Stomach (tissue), 9 donors: ENCODE results near the gene SNX21. TPM values are rescaled to one million over a fixed set of nuclear protein-coding genes. Genes with fewer than 3 reads are reported as not detected.
"Not testable (repeated sequence)": the region's sequence is repeated elsewhere in the genome, so short reads cannot be mapped to it uniquely, and the experiment has no call there.

Experiments used
- DNase-seq, 2 donors: peaks; one replicate each; pipeline versions ENCODE4 v3.0.0 to v3.0.0-alpha.2; 2013 to 2019
- H3K27ac ChIP-seq, 5 donors: fragments of 200-600 bp in 4 of 5; sonication (generic) in 4 of 5; one replicate each; pipeline ENCODE4 v1.5.1; 2013 to 2019; ENCODE audit warnings: mild to moderate bottlenecking in 1 of 5, moderate library complexity in 1 of 5
- H3K27me3 ChIP-seq, 3 donors: fragments of 200-600 bp; sonication (generic); one replicate each; pipeline ENCODE4 v1.5.1; 2017 to 2019; ENCODE audit warnings: mixed run types in 1 of 3
- H3K36me3 ChIP-seq, 4 donors: fragments of 200-600 bp; sonication (generic); 1 replicate in 3 of 4; 2 replicates in 1 of 4; pipeline ENCODE4 v1.5.1; 2016 to 2019
- H3K4me1 ChIP-seq, 4 donors: fragments of 200-600 bp; sonication (generic); one replicate each; pipeline ENCODE4 v1.5.1; 2016 to 2019
- H3K4me3 ChIP-seq, 4 donors: fragments of 200-600 bp; sonication (generic) in 3 of 4; one replicate each; pipeline ENCODE4 v1.5.1; 2016 to 2019; ENCODE audit warnings: mild to moderate bottlenecking in 1 of 4
- H3K9me3 ChIP-seq, 4 donors: fragments of 200-600 bp; sonication (generic); one replicate each; pipeline ENCODE4 v1.5.1; 2016 to 2019
- CTCF ChIP-seq, 7 experiments: fragments of 450-650 bp in 4 of 7; fragments of 200-600 bp in 3 of 7; sonication (generic) in 3 of 7; IDR thresholded peaks; one replicate each; pipeline ENCODE4 v1.5.1; 2016 to 2019; ENCODE audit warnings: antibody characterized with exemption in 7 of 7, control low read depth in 2 of 7, mild to moderate bottlenecking in 1 of 7
- EP300 ChIP-seq: sonication (generic); formaldehyde crosslinking; IDR thresholded peaks from one replicate; pipeline ENCODE4 v1.6.1; 2017; ENCODE audit warnings: antibody characterized with exemption
- POLR2A ChIP-seq, 4 donors: fragments of 450-650 bp; IDR thresholded peaks; one replicate each; pipeline ENCODE4 v1.6.1; 2016; ENCODE audit warnings: antibody characterized with exemption in 4 of 4, control low read depth in 2 of 4, mild to moderate bottlenecking in 1 of 4, moderate library complexity in 1 of 4
- POLR2AphosphoS5 ChIP-seq, 3 donors: sonication (generic); formaldehyde crosslinking; IDR thresholded peaks; one replicate each; pipeline ENCODE4 v1.6.1; 2016; ENCODE audit warnings: antibody characterized with exemption in 3 of 3
- WGBS, 5 donors: extraction: QIAGEN DNeasy Blood & Tissue Kit in 3 of 5; methylation state at CpG; one replicate each; pipeline versions ENCODE4 v1.1.5 to v1.1.7; 2013 to 2018; 5-methylcytosine and 5-hydroxymethylcytosine counted together
- intact Hi-C: fragments of 100-400 bp; cut with DNase I; formaldehyde crosslinking; loops from one replicate; pipeline ENCODE4 v1.15.1; 2023; ENCODE audit warnings: low total_unique reads
- polyA plus RNA-seq, 3 donors: library from polyadenylated mRNA; stranded (reverse); fragments of 200-250 nt; gene quantifications; one replicate each; pipeline ENCODE4 v1.2.3, GENCODE V29; 2013
- total RNA-seq, 5 donors: library from RNA; depleted of rRNA; stranded (reverse); fragments of >200 nt; gene quantifications; one replicate each; pipeline versions ENCODE4 v1.1.0 to v1.2.3, GENCODE V29; 2014 to 2016
- donor health status: healthy with polysubstance abuse.
- donor health status: Bipolar disorder and iron deficiency.
- donor health status: healthy.

SNX21 gene
- total and polyA plus RNA-seq, 8 donors, result 15.2 to 120 (median 24.4) TPM

- H3K27ac ChIP-seq, result peak within 1 kb of the TSS in 4 of 5 donors; percentile 24 to 75 (median 52)
These were observed 6.5 kb upstream of the SNX21 start, which contains the start of gene TNNC2 for GRCh38 chr20:45827030-45827652. Gene TNNC2 (minus strand): TSS chr20:45827312. CDS start chr20:45827248, 64 bp downstream.

GRCh38 chr20:45827712-45828111 is 5.9 kb upstream of the SNX21 start:
- DNase-seq, result no peak
- 73 to 89% (median 77%) methylated on average over 6 of the region's 6 CpGs for WGBS, 5 donors
- peaks cover 0 to 22% (median 16%) of the 10 kb centered on the region in 3 donors for H3K27me3 ChIP-seq
- H3K4me3 ChIP-seq, result no peak overlapping the region
- intact Hi-C loops, result no loop called here
- TF ChIP-seq EP300 (no peak), CTCF (IDR thresholded peaks at IDR 0.05) (no peak), POLR2A (IDR thresholded peaks at IDR 0.05) (no peak), POLR2AphosphoS5 (IDR thresholded peaks at IDR 0.05) (no peak)
- peaks cover 16 to 47% (median 29%) of the 10 kb centered on the region in 4 donors for H3K4me1 ChIP-seq
- H3K36me3 ChIP-seq, result no peaks in the 10 kb centered on the region
- H3K27ac ChIP-seq, result peak overlapping the region in 2 of 5 donors; percentile 60 to 75
- no peaks in the 10 kb centered on the region for H3K9me3 ChIP-seq

More at GRCh38 chr20:45827030-45827652, 6.5 kb upstream of the SNX21 start, which contains the start of gene TNNC2:
- TF ChIP-seq POLR2AphosphoS5 (IDR thresholded peaks at IDR 0.05), result no peak
- TF ChIP-seq CTCF (IDR thresholded peaks at IDR 0.05), result no peak
- no peak for TF ChIP-seq EP300
- TF ChIP-seq POLR2A (IDR thresholded peaks at IDR 0.05), result no peak
- H3K36me3 ChIP-seq, result no peaks in the 10 kb centered on the region
- no peak for DNase-seq
- H3K4me3 ChIP-seq, result no peak within 1 kb of the TSS
- H3K4me1 ChIP-seq, result peaks cover 17 to 47% (median 30%) of the 10 kb centered on the region in 4 donors
- H3K9me3 ChIP-seq, result no peaks in the 10 kb centered on the region
- WGBS, 5 donors, result 80 to 88% (median 85%) methylated on average over 8 of the region's 8 CpGs
- H3K27me3 ChIP-seq, result peaks cover 0 to 28% (median 22%) of the 10 kb centered on the region in 3 donors
- intact Hi-C loops, result no loop called here

GRCh38 chr20:45828589-45828988 is 5.0 kb upstream of the SNX21 start:
- peaks cover 0 to 13% (median 8%) of the 10 kb centered on the region in 3 donors for H3K27me3 ChIP-seq
- 39 to 66% (median 54%) methylated on average over 2 of the region's 2 CpGs for WGBS, 5 donors
- no peak overlapping the region for H3K4me3 ChIP-seq
- peak overlapping the region in 4 of 5 donors; percentile 44 to 75 (median 69) for H3K27ac ChIP-seq
- TF ChIP-seq POLR2AphosphoS5 (IDR thresholded peaks at IDR 0.05), result no peak
- no peak for TF ChIP-seq CTCF (IDR thresholded peaks at IDR 0.05)
- no peak for TF ChIP-seq EP300
- no peak for TF ChIP-seq POLR2A (IDR thresholded peaks at IDR 0.05)
- H3K36me3 ChIP-seq, result no peaks in the 10 kb centered on the region
- no peaks in the 10 kb centered on the region for H3K9me3 ChIP-seq
- intact Hi-C loops, result no loop called here
- peaks cover 17 to 47% (median 29%) of the 10 kb centered on the region in 4 donors for H3K4me1 ChIP-seq
- peak in 1 of 2 donors; percentile 42 for DNase-seq

GRCh38 chr20:45829673-45830106 is 3.9 kb upstream of the SNX21 start:
- H3K36me3 ChIP-seq, H3K4me3 ChIP-seq, DNase-seq, intact Hi-C loops, H3K27me3 ChIP-seq, H3K9me3 ChIP-seq: not testable (repeated sequence)
- Histone ChIP-seq H3K4me1 (peaks cover 14 to 48% (median 27%) of the 10 kb centered on the region in 4 donors), H3K27ac (peak overlapping the region in 1 of 5 donors; percentile 75)
- WGBS, 5 donors, result 71 to 86% (median 81%) methylated on average over 4 of the region's 4 CpGs

GRCh38 chr20:45832619-45833018 is 980 bp upstream of the SNX21 start:
- intact Hi-C loops, result no loop called here
- Histone ChIP-seq H3K27ac (peak overlapping the region in 4 of 5 donors; percentile 90 to 97 (median 95)), H3K9me3 (no peaks in the 10 kb centered on the region), H3K27me3 (no peaks in the 10 kb centered on the region), H3K4me1 (peaks cover 26 to 57% (median 42%) of the 10 kb centered on the region in 4 donors), H3K4me3 (peak overlapping the region in 2 of 4 donors; percentile 69 to 77), H3K36me3 (peaks cover 0 to 8% (median 0%) of the 10 kb centered on the region in 4 donors)
- WGBS, 5 donors, result 69 to 84% (median 72%) methylated on average over 4 of the region's 4 CpGs
- DNase-seq, result no peak
- no peak for TF ChIP-seq POLR2A (IDR thresholded peaks at IDR 0.05)
- TF ChIP-seq POLR2AphosphoS5 (IDR thresholded peaks at IDR 0.05), result no peak
- no peak for TF ChIP-seq CTCF (IDR thresholded peaks at IDR 0.05)
- no peak for TF ChIP-seq EP300
